GM21786 (cell line): ENCODE measurements around the gene TRIM9.

Experiments used
- ATAC-seq: cut with Tn5 transposase; IDR thresholded peaks from one replicate; pipeline ENCODE4 v1.9.1; 2021; ENCODE audit not compliant: unreplicated experiment

The TRIM9 gene

DNA sequence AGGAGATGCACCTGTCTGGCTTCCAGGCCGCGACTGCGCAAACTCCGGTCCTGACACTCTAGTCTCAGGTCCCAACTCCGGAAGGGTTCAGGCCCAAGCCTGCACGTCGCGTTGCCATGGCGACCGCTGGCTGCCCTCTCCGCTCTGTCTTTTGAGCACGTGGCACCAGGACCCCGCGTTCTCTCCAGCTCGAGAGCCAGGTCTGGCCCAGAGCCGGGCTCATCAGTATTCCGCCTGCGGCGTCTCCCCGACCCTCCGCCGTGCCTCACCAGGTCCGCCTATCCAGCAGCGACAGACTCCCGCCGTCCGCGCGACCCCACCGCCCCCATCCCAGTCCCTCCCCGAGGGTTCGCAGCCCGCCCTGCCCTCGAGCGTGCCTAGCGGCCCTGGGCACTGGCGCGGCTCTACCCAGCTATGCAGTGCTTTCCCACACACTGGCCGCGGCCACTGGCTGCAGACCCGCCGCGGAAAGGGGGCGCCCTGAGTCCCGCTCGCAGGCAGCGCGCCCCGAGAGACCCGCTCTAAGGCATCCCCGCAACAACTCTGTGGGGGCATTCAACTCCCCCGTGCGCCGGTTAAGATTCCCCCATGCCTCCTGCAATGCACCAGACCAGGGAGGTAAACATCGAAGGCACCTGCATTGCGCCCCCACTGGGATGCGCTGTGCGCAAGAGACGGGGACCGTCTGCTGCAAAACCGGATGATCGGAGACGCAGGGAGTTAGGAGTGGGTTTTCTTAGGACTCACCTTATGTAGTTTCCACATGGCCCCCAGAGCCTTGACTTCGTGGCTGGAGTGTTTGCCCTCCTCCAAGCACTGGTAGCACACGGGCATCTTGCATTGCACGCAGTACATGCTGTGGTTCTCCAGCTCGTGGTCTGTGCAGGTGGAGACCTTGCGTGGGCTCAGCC lies 1.3 kb downstream of the TRIM9 start:
- no peak for ATAC-seq

DNA sequence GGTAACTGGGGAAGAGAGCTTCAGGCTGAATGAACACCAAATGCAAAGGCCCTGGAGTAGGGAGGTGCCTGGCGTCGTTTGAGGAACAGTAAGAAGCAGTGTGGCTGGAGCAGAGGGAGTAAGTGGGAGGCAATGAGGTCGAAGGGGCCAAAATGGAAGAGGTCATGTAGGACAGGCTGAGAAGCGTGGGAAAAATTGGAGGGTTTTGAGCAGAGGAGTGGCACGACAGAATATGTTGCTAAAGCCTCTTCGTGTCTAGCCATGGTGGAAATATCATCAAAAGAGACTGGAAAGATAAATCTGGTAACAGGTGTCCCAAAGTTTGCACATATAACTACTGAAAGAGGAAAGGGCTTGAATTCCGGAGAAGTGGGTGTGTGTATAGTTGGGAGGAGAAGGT lies 1.9 kb downstream of the TRIM9 start:
- no peak for ATAC-seq

DNA sequence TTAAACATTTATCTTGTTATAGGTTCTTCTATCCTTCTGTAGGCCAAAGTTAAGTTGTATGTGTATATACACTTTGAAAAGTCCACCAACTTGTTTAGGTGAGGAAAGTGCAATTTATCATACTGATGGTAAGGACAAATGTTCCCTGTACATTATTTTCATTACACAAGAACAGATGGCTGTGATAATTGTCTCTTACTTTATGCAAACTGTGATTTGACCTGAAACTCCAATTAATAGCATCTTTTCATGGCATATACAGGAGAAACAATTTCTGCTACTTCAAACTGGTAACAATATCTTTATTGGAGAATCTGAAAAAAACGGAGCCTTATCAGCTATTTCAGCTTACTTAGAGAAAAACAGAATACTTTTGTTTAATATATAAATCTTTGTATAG lies 5.6 kb downstream of the TRIM9 start:
- no peak for ATAC-seq

DNA sequence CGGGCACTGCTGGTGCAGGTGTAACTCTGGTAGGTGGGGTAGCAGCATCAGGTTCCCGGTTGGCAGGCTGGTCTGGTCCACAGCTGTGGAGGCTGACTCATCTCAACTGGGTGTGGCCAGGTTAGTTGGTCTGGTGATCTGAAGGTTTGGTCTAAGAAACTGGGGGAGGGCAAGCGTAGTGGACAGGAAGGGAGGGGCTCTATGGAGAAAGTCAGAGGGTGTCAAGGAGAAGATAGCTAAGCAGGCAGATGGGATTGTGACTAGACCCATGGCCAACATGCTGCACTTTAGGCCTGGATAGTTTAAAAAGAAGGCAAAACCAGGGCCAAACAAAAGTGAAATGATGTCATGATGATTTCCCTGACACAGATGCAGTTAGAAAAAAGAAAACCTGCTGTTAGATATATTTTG lies 7.9 kb downstream of the TRIM9 start:
- ATAC-seq, result no peak

DNA sequence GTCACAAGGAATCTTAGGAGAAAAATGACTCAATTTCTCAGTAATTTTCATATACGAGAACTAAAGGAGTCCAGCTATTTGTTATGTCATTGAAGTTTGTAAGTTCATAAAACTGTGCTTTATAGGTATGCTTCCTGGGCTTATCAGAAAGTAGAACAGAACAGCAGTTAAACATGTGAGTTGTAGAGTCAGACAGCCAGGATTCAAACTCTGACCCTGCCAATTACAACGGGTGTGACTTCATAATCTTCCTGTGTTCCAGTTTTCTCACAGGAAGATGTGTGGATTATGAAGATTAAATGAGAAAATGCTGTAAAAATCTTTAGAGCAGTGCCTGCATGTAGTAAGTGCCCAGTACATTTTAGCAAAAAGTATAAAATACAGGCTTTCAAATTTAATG lies 8.9 kb downstream of the TRIM9 start:
- ATAC-seq, result no peak

DNA sequence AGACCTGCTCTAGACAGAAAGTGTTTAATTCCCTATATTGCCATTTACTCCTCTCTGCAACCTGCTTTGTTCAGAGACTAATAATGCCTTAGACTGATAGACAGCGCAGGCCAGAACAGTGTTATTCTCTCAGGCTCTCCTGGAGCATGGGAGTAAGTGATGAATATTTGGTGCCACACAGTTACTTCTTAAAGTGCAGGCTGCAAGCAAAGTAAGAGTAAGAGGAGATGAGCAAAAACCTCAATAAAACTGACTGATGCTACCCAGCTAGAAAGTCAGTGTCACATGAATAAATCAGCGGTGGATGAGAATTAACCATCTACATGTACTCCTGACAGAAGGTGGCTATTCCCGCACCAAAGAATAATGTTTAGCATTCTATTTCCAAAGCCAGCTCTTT lies 9.9 kb downstream of the TRIM9 start:
- ATAC-seq, result no peak

DNA sequence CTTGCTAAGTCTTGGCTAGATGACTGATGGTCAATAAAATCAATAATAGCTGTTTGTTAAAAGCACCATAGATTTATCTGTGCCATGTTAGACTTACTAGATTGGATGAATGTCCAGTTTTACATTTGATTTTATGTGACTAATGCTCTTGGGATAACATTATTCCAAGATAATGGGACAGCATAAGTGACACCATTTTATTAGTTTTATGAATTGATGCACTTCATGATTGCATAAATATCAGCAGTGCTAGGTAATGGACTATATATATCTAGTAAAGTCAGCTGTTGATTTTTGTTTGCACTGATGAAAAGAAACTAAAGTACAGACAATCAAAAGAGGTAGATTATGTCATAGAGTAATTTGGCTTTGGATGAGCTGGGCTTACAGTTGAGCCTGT lies 10.4 kb downstream of the TRIM9 start:
- ATAC-seq, result no peak

DNA sequence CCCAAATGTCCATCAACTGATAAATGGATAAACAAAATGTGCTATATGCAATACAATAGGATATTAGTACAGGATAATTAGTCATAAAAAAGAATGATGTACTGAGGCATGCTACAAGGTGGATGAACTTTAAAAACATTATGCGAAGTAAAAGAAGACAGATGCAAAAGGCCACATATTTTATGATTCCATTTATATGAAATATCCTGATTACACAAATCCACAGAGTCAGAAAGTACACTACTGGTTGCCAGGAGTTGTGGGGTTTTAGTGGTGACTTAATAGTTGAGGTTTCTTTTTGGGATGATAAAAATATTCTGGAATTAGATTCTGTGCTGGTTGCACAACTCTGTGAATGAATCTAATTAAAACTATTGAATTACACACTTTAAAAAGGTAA lies 12.6 kb downstream of the TRIM9 start:
- no peak for ATAC-seq

DNA sequence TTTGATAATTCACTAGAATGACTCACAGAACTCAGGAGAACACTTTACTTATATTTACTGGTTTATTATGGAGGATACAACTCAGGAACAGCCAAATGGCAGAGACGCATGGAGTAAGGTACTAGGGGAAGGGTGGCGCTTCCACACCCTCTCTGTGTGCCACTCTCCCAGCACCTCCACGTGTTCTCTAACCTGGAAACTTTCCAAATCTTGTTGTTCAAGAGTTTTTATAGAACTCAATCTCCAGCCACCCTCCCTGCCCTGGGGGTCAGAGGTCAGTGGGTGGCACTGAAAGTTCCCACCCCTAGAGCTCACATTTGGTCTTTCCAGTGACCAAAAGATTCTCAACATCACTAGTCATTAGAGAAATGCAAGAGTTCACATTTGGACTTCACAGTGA lies 13.2 kb downstream of the TRIM9 start:
- ATAC-seq, result no peak

DNA sequence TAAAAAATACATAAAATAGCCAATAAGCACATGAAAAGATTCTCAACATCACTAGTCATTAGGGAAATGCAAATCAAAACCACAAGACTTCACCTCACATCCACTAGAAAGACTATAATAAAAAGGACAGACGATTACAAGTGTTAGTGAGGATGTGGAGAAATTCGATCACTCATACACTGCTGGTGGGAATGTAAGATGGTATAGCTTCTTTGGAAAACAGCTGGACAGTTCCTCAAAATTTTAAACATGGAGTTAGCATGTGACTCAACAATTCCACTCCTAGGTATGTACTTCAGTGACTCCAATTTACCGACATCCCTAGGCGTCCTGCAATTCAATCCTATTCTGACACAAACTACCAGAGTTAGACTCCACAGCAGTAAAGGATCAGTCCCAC lies 13.7 kb downstream of the TRIM9 start:
- no peak for ATAC-seq

DNA sequence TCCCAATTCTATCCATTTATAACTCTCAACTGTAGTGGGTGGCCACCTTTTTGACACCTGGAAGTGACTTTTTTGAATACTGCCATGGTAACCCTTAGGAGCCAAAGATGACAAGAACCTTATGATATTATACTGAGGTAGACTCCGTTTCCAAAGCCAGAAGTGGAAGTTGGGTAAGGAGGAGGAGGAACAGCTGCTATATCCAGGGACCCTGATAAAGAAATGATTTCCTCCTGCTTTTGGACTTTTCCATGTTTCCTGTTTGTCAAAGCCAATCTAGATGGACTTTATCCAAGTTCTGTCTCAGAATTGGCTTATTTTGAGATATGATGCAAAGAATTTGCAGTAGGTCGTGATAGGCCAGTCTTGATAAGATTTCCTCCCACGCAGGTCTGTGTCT lies 14.3 kb downstream of the TRIM9 start:
- ATAC-seq, result no peak

DNA sequence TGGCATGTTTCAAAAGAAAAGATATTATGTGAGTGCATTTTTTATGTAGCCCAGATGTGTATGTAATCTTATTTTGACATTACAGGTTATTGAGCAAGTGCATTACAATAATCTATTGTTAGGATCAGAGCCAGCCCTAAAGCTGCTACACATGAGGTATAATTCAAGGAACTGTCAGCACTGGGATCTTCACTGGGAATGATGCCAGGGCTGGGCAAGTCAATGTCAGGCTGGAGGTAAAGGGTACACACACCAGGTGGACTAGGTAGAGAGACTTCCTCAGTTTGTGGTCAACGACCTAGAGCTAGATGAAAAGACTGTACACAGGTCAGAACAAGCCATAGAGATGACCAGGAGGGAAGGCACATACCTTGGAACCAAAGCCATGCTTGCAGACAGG lies 15.4 kb downstream of the TRIM9 start:
- no peak for ATAC-seq

DNA sequence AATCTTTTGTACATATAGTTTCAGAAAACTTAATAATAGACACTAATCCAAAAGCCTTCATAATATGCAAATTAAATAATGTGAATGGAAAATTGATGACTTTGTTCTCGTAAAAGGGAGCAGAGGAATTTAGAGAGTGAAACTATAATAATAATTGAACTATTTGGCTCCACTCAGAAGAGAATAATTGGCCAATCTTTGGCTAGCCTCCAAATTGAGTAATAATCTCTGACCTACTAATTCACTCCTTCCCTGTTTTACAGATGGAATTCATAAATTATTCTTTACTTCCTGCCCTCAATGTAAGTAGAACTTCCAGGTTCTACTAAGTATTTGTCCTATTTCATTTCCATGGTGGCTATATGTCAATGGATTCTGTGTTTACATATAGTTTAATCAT lies 15.8 kb downstream of the TRIM9 start:
- ATAC-seq, result no peak

DNA sequence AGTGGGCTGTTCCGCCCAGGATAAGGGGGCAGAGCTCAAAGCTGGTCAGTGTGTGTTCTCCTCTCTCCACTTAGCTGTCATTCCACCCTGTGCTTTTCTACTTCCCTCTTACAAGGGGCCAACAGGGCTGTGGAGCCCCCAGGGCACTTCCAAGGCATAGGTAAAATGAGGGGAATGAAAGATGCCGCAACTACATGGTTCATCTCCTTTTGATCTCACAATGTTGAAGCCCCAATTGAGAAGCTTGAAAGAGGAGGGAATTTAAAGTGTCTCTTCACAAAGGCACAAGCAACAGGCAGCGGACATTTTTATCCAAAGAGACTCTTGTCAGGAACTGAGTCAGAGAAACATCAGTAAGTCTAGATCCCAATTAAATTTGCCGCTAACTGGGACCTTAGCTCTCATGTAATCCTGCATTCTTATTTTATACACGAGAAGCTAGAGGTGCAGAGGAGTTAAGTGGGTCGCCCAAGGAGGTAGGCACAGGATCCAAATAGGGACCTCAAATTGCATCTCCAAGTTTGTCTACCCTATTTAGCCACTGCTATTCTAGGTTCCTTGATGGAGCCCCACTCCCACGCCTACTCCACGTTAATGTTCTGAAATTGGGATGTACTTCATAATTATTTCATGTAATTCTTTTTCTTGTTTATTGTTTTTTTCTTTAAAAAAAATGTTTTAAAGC lies 20.1 kb downstream of the TRIM9 start:
- no peak for ATAC-seq

DNA sequence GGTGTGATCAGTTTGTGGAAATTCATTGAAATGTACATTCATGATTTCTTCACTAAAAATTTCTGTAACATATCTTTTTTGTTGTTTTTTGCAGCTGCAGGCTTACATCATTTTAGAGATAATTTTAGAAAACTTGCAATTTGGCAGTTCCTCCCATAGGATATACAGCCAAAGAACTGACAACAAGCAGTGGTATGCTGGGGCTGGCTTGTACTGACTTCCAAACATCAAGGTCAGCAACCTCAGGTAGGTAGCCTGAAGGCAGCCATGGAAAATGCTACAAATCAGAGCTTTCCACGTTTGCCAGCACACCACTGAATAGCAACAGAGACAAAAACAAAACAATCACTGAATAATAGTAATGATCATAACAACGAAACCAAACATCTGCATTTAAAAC lies 21.2 kb downstream of the TRIM9 start:
- ATAC-seq, result no peak

DNA sequence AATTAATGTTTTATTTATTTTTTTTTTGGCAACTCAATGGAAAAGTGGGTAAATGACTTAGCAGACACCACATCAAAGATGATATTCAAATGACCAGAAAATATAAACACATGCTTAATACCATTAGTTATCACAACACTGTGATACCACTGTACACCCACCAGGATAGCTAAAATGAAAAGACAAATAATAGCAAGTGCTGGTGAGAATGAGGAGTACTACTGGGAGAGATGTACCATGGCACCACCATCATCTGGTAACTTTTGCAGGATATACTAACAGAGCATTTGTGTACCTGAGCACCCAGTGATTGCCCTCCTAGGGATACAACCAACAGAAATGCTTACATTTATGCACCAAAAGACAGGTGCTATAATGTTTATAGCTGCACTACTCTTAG lies 21.9 kb downstream of the TRIM9 start:
- no peak for ATAC-seq

DNA sequence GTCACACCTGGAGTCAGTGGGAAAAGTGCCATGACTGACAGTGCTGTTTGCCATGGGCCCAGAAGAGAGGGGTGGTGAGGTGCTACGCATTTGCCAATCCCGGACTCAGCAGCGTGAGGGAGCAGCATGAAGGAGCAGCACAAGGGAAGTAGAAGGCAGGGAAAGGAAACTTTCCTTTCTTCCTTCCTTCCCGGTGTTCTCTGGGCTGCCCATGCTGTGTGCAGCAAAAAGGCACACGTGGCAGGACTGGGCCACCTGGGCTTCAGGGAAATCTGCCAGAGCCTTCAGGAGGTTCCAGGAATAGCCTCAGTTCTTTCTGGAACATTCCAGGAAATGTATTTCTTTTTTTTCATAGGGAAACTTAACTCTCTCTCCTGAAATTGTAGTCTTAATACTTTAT lies 23.0 kb downstream of the TRIM9 start:
- ATAC-seq, result no peak

DNA sequence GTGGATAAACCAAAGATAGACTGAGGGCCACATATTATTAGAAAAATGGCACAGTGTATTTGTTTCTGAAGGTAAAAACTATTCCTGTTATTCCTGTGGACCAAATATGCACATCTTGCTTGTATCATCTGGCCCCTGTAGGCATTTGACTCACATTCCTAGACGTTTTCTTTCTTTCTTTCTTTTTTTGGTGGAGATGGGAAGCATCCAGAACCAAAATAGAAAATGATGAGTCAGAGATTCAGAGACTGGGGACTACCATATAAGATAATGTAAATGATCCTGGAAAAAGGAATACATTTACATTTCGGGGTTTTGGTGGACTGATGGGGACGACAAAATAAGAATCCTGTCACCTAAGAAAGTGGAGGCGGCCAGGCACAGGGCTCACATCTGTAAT lies 24.2 kb downstream of the TRIM9 start:
- ATAC-seq, result no peak

DNA sequence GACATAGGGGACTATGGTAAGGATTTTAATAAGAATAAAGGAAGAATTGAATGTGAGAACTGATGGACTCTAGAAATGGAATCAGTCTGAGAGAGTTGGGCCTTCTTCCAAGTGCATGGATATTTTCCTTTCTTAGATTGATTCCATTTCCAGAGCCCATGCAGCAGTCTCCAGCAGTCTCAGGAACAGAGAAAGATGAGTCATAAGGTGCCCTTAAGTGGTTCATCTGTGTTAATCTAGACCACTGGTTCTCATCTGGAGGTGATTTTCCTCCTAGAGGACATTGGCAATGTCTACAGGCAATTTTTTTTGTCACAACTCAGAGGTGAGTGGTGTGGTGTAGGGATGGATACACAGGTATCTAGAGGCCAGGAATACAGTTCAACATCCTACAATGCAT lies 25.9 kb downstream of the TRIM9 start:
- no peak for ATAC-seq

DNA sequence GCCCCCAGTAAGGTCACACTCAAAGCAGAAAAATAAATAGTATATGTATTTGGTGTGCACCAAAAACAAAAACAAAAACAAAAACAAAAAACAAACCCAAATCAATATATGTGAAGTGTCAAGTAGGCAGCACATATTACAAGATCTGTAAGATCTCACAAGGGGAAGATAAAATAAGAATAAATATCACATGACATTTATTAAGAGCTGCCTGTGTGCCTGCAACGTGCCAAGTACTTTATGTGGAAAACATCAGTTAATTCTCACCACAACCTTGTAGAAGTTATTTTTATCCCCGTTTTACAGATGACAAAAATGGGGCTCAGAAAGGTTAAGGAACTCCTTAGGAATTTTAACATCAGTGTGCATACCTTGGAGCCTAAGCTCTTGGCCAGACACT lies 26.6 kb downstream of the TRIM9 start:
- ATAC-seq, result no peak

DNA sequence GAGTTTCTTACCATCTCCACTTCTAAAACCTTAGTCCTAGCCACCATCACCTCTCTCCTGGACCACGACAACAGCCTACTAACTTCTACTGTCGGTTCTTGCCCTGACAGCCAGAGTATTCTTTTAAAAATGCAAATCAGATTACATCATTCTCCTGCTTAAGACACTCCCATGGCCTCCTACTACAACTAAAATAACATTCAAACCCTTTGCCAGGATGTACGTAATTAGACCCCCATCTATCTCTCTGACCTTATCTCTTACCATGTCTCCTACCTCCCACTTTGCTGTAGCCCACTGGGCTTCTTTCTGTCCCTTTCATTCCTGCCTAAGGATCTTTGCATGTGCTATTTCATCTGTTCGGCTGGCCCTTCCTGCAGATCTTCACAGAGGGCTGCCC lies 27.6 kb downstream of the TRIM9 start:
- no peak for ATAC-seq

DNA sequence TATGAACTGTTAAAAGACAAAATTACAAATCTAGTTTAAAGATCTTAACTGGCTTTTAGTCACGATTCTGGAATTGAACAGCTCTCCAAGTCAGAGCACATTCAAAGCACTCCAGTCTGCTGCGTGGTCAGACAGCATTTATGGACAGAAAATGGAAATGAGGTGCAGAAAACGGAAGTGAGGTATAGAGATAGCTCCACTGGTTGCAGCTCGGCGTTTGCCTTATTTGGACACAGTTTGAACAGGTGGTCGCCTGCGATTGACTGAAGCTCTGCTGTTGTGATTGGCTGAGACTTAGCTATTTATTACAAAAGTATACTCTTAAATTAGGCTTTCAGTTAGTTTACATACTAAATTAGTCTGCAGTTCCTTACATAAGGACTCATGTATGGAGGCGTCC lies 28.3 kb downstream of the TRIM9 start:
- no peak for ATAC-seq

DNA sequence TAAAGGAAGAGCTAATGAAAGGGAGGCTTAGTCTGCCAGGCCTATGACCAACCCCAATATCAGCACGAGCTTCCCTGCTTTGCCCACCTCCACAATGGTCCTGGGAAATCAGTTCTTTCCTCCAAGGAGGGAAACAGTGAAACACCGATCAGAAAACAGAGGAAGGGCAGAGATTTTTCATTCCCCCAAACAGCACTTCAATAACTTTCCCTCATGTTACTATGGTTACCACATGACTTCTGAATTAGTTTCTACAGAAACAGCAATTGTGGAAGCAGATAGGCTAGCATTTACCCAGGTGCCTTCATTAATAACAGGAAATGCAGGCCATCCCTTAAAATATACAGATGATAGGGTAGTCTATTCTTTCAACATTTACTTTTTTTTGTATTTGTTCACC lies 35.9 kb downstream of the TRIM9 start:
- ATAC-seq, result no peak
